ENCODE data around the gene EYS.

DNA sequence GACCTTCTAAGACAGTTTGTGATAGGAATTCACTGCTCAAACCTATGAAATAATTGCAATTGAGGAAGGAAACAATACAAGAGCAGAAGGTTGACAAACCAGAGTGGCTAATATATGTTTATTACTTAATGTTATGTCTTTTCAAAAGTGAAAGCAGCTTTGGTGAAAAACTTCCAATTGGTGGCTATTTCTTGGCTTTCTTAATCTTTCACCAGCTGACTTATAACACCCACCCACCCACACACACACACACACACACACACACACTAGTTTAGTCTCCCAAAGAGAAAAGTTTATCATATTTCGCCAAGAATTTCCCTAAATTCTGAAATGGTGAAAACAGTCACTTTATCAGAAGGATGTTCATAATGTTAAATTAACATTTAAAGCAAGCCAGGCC lies 583.5 kb downstream of the EYS start:
- TF ChIP-seq, protein P1, sequence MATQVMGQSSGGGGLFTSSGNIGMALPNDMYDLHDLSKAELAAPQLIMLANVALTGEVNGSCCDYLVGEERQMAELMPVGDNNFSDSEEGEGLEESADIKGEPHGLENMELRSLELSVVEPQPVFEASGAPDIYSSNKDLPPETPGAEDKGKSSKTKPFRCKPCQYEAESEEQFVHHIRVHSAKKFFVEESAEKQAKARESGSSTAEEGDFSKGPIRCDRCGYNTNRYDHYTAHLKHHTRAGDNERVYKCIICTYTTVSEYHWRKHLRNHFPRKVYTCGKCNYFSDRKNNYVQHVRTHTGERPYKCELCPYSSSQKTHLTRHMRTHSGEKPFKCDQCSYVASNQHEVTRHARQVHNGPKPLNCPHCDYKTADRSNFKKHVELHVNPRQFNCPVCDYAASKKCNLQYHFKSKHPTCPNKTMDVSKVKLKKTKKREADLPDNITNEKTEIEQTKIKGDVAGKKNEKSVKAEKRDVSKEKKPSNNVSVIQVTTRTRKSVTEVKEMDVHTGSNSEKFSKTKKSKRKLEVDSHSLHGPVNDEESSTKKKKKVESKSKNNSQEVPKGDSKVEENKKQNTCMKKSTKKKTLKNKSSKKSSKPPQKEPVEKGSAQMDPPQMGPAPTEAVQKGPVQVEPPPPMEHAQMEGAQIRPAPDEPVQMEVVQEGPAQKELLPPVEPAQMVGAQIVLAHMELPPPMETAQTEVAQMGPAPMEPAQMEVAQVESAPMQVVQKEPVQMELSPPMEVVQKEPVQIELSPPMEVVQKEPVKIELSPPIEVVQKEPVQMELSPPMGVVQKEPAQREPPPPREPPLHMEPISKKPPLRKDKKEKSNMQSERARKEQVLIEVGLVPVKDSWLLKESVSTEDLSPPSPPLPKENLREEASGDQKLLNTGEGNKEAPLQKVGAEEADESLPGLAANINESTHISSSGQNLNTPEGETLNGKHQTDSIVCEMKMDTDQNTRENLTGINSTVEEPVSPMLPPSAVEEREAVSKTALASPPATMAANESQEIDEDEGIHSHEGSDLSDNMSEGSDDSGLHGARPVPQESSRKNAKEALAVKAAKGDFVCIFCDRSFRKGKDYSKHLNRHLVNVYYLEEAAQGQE (IDR thresholded peaks at IDR 0.05): no peak
- TF ChIP-seq, protein P2, sequence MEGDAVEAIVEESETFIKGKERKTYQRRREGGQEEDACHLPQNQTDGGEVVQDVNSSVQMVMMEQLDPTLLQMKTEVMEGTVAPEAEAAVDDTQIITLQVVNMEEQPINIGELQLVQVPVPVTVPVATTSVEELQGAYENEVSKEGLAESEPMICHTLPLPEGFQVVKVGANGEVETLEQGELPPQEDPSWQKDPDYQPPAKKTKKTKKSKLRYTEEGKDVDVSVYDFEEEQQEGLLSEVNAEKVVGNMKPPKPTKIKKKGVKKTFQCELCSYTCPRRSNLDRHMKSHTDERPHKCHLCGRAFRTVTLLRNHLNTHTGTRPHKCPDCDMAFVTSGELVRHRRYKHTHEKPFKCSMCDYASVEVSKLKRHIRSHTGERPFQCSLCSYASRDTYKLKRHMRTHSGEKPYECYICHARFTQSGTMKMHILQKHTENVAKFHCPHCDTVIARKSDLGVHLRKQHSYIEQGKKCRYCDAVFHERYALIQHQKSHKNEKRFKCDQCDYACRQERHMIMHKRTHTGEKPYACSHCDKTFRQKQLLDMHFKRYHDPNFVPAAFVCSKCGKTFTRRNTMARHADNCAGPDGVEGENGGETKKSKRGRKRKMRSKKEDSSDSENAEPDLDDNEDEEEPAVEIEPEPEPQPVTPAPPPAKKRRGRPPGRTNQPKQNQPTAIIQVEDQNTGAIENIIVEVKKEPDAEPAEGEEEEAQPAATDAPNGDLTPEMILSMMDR (IDR thresholded peaks at IDR 0.05; ENCODE audit: low read depth, low read length, missing input control): no peak
- TF ChIP-seq TAF1 (conservative IDR thresholded peaks at IDR 0.05) (no peak), GABPA (IDR thresholded peaks at IDR 0.05 in 1 of 2, conservative IDR thresholded peaks at IDR 0.05 in 1 of 2) (no peak), YY1 (IDR thresholded peaks at IDR 0.05) (no peak), JUND (IDR thresholded peaks at IDR 0.05) (no peak), SP1 (IDR thresholded peaks at IDR 0.05) (no peak), HNF4G (IDR thresholded peaks at IDR 0.05) (no peak), RAD21 (IDR thresholded peaks at IDR 0.05) (no peak), EGR1 (IDR thresholded peaks at IDR 0.05; ENCODE audit: low read depth in 2 of 2) (no peak)
- TF ChIP-seq, protein P3, sequence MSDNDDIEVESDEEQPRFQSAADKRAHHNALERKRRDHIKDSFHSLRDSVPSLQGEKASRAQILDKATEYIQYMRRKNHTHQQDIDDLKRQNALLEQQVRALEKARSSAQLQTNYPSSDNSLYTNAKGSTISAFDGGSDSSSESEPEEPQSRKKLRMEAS (IDR thresholded peaks at IDR 0.05): no peak
